ENCODE data around the gene PDIA5.

Gene PDIA5

DNA sequence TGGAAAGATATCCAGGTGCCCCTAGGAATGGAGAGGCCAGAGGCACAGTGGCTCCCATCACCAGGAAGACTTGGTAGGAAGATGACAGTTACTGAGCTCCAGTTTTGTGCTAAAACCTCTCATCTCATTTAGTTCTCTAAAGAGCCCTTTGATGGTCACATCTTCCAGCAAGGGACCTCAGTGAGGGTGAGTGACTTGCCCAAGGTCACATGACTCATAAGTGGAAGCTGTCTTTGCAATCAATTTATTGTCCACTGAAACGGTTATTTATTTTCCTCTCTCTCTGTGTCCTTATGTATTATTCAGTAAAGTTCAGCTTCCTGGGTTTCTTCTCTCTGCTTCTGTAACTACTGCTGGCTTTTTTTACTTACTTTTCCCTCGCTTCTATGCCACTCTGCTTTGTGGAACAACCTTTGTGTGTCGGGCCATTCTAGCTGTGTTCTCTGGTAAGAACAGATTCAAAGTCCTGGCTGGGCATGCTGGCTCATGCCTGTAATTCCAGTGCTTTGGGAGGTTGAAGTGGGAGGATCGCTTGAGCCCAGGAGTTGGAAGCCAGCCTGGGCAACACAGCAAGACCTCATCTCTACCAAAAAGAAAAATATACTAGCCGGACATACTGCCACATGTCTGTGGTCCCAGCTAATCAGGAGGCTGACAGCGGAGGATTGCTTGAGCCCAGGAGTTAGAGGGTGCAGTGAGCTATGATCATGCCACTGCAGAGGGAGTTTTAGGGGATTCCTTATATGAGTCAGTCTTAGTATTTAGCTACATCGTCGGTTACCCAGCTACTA lies 55.9 kb downstream of the PDIA5 start:
- DNase-seq: no peak

- no peak for DNase-seq
These were observed 57.1 kb downstream of the PDIA5 start for GRCh38 chr3:123123716-123124616.

DNA sequence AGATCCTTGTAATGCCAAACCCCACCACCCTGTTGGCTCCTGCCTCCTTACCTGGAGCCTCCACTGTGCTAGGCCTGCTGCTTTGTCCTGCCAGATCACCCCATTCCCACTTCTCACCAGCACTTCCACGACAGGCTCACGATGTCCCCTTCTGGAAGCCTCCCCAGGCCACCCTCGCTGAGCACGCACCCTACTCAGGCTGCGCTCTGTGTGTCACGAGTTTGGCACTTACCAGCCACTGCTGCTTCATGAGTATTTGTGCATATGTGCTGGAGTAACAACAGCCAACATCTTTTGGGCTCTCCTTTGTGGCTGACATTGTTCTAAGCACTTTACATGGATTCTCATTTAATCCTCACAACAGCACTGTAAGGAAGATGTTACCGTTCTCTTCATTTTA lies 58.1 kb downstream of the PDIA5 start:
- DNase-seq: no peak

DNA sequence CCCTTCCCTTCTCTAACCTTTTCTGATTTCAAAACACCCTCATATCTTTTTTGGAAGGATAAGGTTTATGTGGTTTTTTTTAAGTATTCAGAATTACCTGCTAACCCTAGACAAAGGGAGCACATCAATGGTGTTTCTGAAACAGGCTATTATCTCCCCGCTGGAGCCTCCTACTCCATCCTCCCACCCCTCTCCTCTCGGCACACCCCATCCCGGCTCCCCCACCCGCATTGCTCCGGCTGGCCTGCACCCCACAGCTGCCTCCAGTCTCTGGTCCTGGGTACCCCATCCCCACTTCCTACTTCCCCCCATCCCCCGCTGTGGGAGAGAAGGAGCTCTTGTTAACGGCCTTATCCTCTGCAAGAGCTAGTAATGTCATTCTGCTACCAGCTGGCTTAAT lies 59.2 kb downstream of the PDIA5 start:
- no peak for DNase-seq

DNA sequence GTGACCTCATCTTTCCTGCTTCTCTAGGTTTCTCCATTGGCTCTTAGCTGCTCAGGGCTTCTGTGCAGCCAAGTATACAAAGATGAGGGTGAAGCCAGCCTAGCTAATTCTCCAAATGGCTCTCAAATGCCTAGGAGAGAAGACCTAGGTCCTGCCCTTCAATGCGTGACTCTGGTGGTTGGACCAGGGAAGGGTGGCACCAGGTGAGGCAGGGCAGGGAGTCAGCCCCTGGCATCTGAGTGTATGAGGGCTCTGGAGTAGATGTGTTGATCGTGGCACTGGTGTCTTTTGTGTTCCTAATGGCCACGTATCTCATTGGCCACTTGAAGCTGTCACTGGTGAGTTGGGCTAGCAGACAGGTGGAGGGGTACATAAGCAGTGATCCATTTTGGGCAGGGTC lies 59.8 kb downstream of the PDIA5 start:
- no peak for DNase-seq

DNA sequence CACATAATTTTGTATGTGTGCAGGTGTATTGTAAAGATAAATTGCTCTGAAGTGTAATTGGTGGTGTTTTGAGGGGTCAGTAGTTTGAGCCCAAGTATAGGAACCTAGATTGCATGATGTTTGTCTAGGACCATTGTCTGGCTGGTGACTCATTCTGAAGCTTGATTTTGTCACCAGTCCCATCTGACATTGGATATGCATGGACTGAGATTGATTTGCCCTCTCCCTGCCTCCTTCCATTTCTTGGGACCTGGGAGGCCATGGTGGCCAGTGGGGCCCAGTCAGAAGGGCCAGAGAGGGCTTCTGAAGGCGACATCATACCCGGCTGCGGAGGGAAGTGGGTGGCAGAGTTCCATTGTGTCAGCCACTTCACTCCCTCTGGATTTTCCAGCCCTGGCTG lies 62.3 kb downstream of the PDIA5 start:
- no peak for DNase-seq

DNA sequence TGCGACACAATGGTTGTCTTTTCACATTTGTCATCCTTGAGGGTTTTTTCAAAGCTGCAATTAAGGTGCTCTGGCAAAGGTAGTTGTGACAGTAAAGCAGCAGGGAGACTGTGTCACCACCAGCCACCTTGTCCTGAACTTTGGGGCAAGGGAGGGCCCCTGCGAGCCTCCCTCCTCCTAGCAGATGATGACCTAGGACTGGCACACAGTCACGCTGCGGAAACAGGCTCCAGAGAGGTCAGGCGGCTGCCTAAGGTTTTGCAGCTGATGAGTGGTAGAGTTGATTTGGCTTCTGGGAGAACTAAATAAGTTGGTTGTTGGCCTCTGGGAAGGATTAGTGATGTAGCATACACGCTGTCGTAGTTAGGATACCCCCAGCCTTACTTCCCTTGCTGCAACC lies 62.7 kb downstream of the PDIA5 start:
- no peak for DNase-seq

GRCh38 chr3:123130079-123130750 lies 63.4 kb downstream of the PDIA5 start:
- DNase-seq: no peak

- no peak for DNase-seq
These were observed 67.8 kb downstream of the PDIA5 start for GRCh38 chr3:123134671-123135070.

DNA sequence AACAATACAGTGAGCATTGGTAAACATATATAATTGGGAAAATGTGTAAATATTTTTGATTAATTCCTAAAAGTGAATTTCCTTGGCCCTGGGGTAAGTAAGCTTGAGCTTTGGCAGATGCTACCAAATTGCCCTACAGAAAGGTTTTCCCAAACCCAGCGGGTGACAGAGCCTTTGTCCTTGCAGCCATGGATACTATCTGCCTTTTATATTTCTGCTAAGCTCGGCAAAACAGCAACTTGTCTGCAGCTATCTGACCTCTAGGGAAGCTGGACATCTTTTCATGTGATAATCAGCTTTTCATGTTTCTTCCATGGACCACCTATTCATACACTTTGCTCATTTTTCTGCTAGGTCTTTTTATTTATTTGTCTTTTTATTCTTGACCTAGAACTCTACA lies 70.2 kb downstream of the PDIA5 start:
- no peak for DNase-seq

DNA sequence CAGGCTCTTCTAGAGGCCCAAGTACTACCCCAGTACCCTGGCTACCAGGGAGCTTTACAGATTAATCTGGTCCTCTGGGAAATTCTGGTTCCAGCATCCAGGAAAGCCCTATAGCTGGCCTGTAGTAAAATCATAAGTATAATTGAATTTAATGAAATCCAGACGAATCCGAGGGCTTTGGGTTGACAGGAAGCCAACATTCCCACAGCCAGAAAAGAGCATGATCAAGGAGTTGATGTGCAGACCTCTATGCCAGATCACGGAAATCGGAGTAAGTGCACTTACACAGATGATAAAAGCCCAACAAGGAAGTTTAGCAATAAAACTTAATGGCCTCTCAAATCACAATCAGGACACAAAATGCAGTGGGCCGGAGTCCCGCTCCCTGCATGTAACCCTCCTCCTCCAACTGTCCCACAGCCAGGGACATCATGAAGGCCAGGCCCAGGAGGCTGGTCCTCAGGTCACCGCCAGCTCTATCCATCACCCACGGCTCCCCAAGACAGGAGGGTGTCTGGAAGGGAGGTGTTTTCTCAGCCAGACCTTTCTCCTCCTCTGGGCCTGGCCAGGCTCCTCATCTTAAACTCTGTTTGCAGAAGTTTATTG lies 72.1 kb downstream of the PDIA5 start:
- no peak for DNase-seq

- no peak for DNase-seq
These were observed 72.7 kb downstream of the PDIA5 start for GRCh38 chr3:123139522-123139921.

- DNase-seq: no peak
These were observed 73.7 kb downstream of the PDIA5 start for GRCh38 chr3:123140550-123140949.

DNA sequence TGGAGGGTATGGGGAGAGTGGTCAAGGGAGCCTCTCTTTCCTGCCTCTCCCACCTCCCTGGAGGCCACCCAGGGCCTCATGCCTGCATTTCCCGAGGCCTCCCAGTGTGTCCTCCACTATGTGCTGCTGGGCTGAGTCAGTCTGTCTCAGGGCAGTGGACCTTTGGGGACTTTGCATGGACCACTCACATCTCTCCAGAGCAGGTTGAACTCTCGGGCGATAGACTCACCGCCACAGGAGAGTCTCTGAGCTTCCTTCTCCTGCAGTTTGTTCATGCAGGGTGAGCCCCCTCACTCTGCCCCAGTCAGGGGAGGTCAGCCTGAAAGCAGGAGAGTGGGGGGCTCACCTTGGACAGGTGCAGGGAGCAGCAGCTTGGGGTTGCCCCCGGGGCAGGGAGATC lies 74.5 kb downstream of the PDIA5 start:
- no peak for DNase-seq

- no peak for DNase-seq
These were observed 77.0 kb downstream of the PDIA5 start for GRCh38 chr3:123143669-123144411.

DNA sequence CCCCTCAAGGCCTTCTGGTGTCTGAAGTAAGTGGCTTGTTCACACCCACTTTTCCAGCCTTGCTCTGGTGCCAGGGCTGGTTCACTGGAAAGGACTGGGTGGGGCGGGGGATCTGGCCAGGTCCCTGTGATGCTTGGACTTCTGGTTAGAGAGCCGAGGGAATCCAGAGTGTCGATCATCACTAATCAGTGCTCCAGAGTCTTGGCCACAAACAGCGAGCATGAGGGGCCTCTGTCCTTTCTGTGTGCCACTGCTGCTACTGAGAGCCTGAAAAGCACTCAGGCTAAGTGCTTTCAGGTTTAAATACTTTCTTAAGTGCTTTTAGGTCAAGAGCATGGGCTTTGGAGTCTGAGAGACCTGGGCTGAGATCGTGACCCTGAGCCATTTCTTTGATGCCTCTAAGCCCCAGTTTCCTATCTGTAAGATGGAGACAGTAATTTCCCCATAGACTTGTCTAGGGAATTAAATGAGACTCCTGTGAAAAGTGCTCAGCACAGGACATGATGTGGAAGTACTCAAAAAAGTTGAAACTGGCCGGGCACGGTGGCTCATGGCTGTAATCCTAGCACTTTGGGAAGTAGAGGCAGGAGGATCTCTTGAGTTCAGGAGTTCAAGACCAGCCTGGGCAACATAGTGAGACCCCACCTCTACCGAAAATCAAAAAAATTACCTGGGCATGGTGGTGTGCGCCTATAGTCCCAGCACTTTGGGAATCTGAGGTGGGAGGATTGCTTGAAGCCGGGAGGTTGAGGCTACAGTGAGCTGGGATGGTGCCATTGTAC lies 81.1 kb downstream of the PDIA5 start:
- no peak for DNase-seq

- DNase-seq: no peak
These were observed 81.9 kb downstream of the PDIA5 start for GRCh38 chr3:123148772-123149171.

DNA sequence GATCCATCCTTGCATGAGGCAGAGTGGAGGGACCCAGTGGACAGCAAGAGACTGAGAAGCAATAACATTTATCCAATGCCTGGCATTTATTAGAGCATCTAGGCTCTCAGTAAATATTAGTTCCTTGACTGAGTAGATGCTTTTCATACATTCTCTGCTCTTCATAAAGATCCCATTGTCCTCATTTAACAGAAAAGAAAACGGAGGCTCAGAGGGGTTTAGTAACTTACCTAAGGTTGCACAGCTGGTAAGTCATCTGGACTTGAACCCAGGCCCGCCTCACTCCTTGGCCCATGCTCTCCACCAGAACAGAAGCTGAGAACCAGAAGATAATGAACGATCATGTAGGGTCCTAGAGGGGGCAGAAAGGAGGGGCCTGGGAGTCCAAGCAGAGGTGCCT lies 82.7 kb downstream of the PDIA5 start:
- no peak for DNase-seq

GRCh38 chr3:123150449-123151215 lies 83.8 kb downstream of the PDIA5 start:
- DNase-seq: no peak

GRCh38 chr3:123151251-123151705 lies 84.5 kb downstream of the PDIA5 start:
- DNase-seq: no peak

All from NCI-H774 (cell line).